ENCODE measurements around the gene RPUSD4.

The RPUSD4 gene

DNA sequence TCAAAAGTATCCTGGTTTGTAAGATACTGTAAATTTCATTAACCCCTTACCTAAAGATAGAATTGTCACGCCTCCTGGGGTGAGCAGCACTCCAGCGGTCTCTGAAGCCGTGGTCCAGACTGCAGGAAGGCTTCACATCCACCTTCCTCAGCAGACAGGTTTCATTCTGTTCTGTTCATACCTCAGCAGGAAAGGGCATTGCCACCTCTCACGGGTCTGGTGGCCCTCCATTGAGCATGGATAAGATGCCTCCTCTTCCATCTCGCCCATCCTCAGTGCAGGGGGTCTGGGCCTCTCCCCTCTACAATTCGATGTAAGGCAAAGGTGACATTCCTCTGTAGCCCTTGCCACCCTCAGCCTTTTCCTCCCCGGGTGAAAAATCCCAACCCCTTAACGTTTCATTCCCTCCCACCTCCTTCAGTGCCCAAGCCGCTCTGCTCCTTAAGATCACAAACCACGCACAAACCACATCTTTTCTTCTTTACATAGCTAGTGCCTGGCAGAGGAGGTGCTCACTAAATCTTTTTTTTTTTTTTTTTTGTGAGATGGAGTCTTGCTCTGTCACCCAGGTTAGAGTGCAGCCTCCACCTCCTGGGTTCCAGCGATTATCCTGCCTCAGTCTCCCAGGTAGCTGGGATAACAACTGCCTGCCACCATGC, 28.5 kb downstream of the RPUSD4 start:
- no peak for DNase-seq (ENCODE audit: low read depth in 4 of 4, low spot score in 1 of 4)

GRCh38 chr11:126181939-126182730, 29.3 kb downstream of the RPUSD4 start:
- DNase-seq (ENCODE audit: low read depth in 4 of 4, low spot score in 1 of 4), result no peak

- DNase-seq (ENCODE audit: low read depth in 4 of 4, low spot score in 1 of 4), result no peak
Observed at GRCh38 chr11:126176853-126177470, 34.5 kb downstream of the RPUSD4 start.

DNA sequence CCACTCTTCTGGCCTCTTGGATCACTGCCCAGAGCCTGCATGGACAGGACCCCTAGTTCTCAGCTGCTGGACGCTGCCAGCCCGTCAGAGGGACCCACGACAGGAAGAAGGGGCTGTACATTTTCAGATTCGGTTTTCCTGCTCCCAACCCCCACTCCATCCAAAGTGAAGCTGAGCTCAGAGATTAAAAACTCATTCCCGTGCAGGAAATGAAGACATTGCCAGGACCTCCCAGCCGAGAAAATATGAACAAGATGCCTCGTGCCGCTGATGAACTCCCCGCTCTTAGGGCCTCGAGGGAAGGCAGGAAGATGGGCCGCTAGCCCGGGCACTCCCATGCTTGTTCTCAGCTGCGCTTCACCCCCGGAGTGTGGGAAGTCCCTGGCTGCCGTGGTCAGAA, 36.1 kb downstream of the RPUSD4 start:
- no peak for DNase-seq (ENCODE audit: low read depth in 4 of 4, low spot score in 1 of 4)

DNA sequence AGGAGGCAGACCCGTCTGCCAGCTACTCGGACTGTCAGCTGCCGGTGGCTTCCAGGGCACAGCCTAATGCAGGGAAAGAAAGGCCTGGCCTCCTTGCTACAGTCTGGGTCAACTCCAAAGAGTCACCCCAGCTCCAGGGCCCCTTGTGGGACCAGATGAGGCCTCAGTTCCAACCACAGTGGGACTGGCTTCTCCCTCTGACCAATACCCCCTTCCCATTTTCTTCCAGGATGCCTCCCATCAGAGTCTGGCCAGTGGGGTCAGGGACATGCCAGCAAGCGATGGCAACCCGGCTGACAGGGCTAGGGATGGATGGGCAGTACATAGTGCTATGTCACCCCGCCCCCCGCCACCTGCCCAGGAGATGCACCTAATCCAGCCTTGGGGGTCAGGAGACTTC, 36.6 kb downstream of the RPUSD4 start:
- DNase-seq (ENCODE audit: low read depth in 4 of 4, low spot score in 1 of 4), result no peak

DNA sequence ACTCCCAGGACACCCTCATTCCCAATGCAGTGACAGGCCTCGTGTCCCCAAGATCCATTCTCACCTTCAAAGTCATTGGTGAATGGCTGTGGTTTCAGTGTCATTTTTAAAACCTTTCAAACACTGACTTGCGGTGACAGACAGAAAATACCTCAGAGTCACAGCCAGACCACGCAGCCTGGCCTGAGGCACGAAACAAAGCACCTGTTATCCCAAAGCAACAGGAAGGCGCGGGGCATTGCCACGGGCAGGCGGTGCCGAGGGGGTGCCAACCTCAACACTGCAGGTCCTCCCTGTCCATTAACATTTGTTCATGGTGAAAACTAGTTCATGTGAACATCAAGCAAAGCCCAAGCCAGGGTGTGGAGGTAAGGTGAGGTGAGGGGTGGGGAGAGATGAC, 38.2 kb downstream of the RPUSD4 start:
- DNase-seq (ENCODE audit: low read depth in 4 of 4, low spot score in 1 of 4), result no peak

GRCh38 chr11:126172596-126173038, 38.8 kb downstream of the RPUSD4 start:
- DNase-seq (ENCODE audit: low read depth in 4 of 4, low spot score in 1 of 4), result no peak

DNA sequence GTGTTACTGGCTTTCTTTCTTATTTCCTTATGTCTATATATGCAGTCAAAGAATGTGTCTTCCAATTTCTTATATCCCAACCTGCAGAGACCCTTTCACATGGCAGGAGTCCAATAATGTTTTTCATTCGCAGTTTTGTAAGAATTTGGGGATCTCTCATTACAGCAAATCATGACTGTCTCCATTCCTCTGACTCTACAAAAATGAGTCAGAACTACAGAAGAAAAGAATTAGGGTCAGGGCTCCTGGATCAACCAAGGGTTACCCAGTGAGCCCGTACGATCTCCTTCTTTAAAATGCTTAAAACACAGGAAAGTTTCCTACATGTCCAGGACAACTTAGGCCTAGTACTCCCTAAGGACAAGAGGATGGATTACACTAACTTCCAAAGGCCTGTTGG, 42.2 kb downstream of the RPUSD4 start:
- DNase-seq (ENCODE audit: low read depth in 4 of 4, low spot score in 1 of 4), result no peak

GRCh38 chr11:126167488-126167887, 44.0 kb downstream of the RPUSD4 start:
- no peak for DNase-seq (ENCODE audit: low read depth in 4 of 4, low spot score in 1 of 4)

- no peak for DNase-seq (ENCODE audit: low read depth in 4 of 4, low spot score in 1 of 4)
Observed at GRCh38 chr11:126166413-126166812, 45.0 kb downstream of the RPUSD4 start.

DNA sequence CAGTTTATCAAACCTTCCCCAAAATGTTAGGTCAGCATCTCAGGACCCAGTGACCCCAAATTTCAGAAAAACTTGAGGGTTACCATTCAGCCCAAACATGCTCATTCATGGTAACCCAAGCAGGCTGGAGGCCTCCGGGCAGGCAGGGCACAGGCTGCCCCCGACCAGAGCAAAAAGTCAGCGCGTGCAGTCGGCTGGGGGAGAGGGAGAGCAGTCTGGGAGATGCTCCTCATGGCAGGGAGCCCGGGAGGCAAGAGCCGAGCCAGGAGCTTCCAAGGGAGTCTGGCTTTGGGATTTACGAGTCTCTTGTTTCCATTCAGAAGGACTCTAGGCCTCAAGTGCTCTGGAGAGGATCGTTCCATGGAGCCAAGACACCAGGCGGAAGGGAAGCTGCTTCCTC, 45.7 kb downstream of the RPUSD4 start:
- DNase-seq (ENCODE audit: low read depth in 4 of 4, low spot score in 1 of 4), result no peak

GRCh38 chr11:126165311-126165720, 46.1 kb downstream of the RPUSD4 start:
- no peak for DNase-seq (ENCODE audit: low read depth in 4 of 4, low spot score in 1 of 4)

DNA sequence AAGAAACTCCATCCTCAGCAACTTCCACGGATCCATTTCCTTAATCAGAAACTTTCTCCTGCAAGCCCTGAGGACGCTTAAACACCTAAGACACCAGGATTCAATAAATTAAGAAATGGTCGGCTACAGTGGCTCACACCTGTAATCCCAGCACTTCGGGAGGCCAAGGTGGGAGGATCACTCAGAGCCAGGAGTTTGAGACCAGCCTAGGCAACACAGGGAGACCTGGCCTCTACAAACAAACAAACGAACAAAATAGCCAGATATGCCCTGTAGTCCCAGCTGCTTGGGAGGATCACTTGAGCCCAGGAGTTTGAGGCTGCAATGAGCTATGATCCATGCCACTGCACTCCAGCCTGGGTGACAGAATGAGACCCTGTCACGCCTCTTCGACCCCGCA, 46.7 kb downstream of the RPUSD4 start:
- DNase-seq (ENCODE audit: low read depth in 4 of 4, low spot score in 1 of 4), result no peak

DNA sequence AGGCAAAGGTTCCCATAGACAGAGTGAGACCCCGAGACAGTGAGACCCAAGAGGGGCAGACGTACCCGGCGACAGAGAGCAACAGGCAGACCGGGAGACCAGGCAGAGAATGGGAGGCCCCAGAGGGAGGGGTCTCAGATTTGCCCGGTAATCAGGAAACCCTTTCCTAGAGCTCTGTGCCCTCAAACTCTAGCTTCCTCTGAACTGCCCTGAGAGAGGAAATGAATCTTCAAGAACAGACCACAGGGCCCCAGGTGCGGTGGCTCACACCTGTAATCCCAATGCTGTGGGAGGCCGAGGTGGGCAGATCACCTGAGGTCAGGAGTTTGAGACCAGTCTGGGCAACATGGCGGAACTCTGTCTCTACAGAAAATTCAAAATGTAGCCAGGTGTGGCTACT, 47.7 kb downstream of the RPUSD4 start:
- no peak for DNase-seq (ENCODE audit: low read depth in 4 of 4, low spot score in 1 of 4)

GRCh38 chr11:126163074-126163700, 48.3 kb downstream of the RPUSD4 start:
- no peak for DNase-seq (ENCODE audit: low read depth in 4 of 4, low spot score in 1 of 4)

DNA sequence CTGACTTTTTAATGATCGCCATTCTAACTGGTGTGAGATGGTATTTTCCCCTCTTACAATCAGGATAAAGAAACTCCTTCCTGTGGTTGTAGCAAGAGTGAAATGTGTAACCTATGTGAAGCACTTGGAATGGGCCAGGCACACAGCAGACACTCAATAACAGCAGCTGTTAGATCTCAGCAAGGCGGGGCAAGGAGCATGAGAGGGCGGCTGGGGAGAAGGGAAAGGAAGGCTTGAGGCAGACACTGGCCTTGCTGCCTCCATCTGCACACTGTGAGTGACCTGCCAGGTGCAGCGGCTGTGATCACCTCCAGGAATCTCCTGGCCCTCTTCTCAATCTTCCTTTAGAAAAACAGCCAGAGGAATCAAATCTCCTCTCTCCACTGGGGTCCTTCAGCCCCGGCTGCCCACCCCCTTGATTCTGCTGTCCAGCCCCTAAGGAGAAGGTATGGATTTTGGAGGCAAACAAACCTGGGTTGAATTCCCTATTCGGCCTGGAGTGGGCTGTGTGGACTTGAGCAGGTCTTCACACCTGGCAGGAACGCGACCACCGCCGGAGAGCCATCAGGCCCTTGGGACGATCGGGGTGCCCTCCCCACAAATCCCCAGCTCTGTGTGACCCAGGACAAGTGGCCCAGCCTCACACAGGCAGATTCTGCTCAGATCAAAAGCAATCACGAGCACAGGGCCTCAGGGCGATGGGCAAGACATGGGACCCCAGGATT, 49.0 kb downstream of the RPUSD4 start:
- DNase-seq (ENCODE audit: low read depth in 4 of 4, low spot score in 1 of 4), result no peak

- no peak for DNase-seq (ENCODE audit: low read depth in 4 of 4, low spot score in 1 of 4)
Observed at GRCh38 chr11:126161023-126161391, 50.4 kb downstream of the RPUSD4 start.

- no peak for DNase-seq (ENCODE audit: low read depth in 4 of 4, low spot score in 1 of 4)
Observed at GRCh38 chr11:126160345-126161022, 51.0 kb downstream of the RPUSD4 start.

DNA sequence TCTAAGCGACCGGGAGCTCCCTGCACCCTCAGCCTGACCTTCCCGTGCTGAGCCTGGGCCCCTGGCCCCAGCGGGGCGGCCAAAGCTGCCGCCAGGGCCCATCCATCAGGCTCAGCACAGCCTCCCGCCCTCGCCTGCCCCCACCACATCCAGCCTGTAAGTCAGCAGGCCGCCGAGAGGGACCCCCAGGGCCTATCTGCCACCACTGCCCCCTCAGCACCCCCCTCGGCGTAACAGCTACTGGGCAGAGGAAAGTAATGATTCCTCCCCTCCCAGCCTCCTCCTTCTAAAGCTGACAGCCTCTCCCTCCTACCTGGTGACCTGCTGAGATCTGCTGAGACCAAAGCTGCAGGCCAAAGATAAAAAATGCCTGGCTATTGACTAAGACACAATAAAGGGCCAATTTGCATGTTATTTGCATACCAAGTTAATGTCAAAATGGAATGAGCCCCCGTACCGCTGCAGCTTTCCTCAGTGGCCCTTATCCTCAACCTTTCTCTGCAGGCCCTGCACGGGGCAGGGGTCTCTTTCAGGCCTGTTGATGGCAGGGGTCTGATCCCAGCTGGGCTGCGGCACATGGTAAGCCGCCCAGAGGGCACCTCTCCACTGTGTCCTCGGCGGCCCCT, 51.6 kb downstream of the RPUSD4 start:
- DNase-seq (ENCODE audit: low read depth in 4 of 4, low spot score in 1 of 4), result no peak
